MM.1S (cell line): Measurements from ENCODE around the gene TARBP1.
A peak's percentile ranks its signal among the peaks of the same experiment; 100 is the strongest.

Source experiments
- DNase-seq: peaks from one replicate; pipeline ENCODE4 v3.0.0-alpha.2; 2015
- H2AFZ ChIP-seq: fragments of 300-600 bp; sonication (generic); 2 replicates; pipeline ENCODE4 v1.6.0; 2016; ENCODE audit warnings: antibody characterized with exemption, low read length
- H3F3A ChIP-seq: fragments of 300-600 bp; sonication (generic); 2 replicates; pipeline ENCODE4 v1.6.1; 2016; ENCODE audit warnings: mild to moderate bottlenecking, antibody characterized with exemption, low read length, moderate library complexity, mixed read lengths; ENCODE audit not compliant: insufficient read depth
- H3K27ac ChIP-seq: fragments of 300-600 bp; sonication (generic); 2 replicates; pipeline ENCODE4 v1.5.1; 2016; ENCODE audit warnings: mild to moderate bottlenecking, low read length
- H3K27me3 ChIP-seq: fragments of 300-600 bp; sonication (generic); replicated peaks from 2 replicates; pipeline ENCODE4 v1.6.0; 2016; ENCODE audit warnings: low read length; ENCODE audit not compliant: insufficient read depth
- H3K36me3 ChIP-seq: fragments of 300-600 bp; sonication (generic); replicated peaks from 2 replicates; pipeline ENCODE4 v1.6.1; 2016; ENCODE audit warnings: mild to moderate bottlenecking, low read length, mixed read lengths; ENCODE audit not compliant: insufficient read depth
- H3K4me1 ChIP-seq: fragments of 300-600 bp; sonication (generic); 2 replicates; pipeline ENCODE4 v1.6.1; 2016; ENCODE audit warnings: low read length, mixed read lengths
- H3K4me2 ChIP-seq: fragments of 300-600 bp; sonication (generic); 2 replicates; pipeline ENCODE4 v1.6.0; 2016; ENCODE audit warnings: low read depth, low read length
- H3K4me3 ChIP-seq: fragments of 300-600 bp; sonication (generic); 2 replicates; pipeline ENCODE4 v1.5.1; 2016; ENCODE audit warnings: low read length, mixed read lengths
- H3K79me2 ChIP-seq: fragments of 300-600 bp; sonication (generic); 2 replicates; pipeline ENCODE4 v1.6.1; 2016; ENCODE audit warnings: mixed run types, low read length, mixed read lengths
- H3K9ac ChIP-seq: fragments of 300-600 bp; sonication (generic); 2 replicates; pipeline ENCODE4 v1.6.1; 2016; ENCODE audit warnings: low read length, mixed read lengths
- H3K9me2 ChIP-seq: fragments of 300-600 bp; sonication (generic); replicated peaks from 2 replicates; pipeline ENCODE4 v1.6.1; 2016; ENCODE audit warnings: mild to moderate bottlenecking, low read length, mixed read lengths; ENCODE audit not compliant: insufficient read depth
- H3K9me3 ChIP-seq: fragments of 300-600 bp; sonication (generic); replicated peaks from 2 replicates; pipeline ENCODE4 v1.6.1; 2016; ENCODE audit warnings: mild to moderate bottlenecking, low read length, mixed read lengths; ENCODE audit not compliant: insufficient read depth
- H4K20me1 ChIP-seq: fragments of 300-600 bp; sonication (generic); 2 replicates; pipeline ENCODE4 v1.6.1; 2016; ENCODE audit warnings: mild to moderate bottlenecking, low read length, moderate library complexity, mixed read lengths; ENCODE audit not compliant: insufficient read depth
- CTCF ChIP-seq: fragments of 300-600 bp; sonication (generic); IDR thresholded peaks from 2 replicates; pipeline ENCODE4 v1.5.1; 2016; ENCODE audit warnings: antibody characterized with exemption, low read length, mixed read lengths
- EZH2 ChIP-seq: fragments of 300-600 bp; sonication (generic); optimal IDR thresholded peaks from 2 replicates; pipeline ENCODE3; 2017; ENCODE audit warnings: low read depth, mild to moderate bottlenecking, antibody characterized with exemption, low read length, mixed read lengths
- EZH2phosphoT487 ChIP-seq: fragments of 300-600 bp; sonication (generic); IDR thresholded peaks from 2 replicates; pipeline ENCODE4 v1.6.1; 2018; ENCODE audit warnings: antibody characterized with exemption, low read length

Gene TARBP1

GRCh38 chr1:234481771-234482170, 2.8 kb upstream of the TARBP1 start:
- no peak overlapping the region for H3K27ac ChIP-seq
- 0 out of 2 replicates have a peak, but pooled peaks cover 4% of the 10 kb centered on the region for H3K79me2 ChIP-seq
- no peak overlapping the region for H3K4me3 ChIP-seq
- H3K4me1 ChIP-seq, result peaks cover 5% of the 10 kb centered on the region
- H4K20me1 ChIP-seq, result no peaks in the 10 kb centered on the region
- 0 out of 2 replicates have a peak, but pooled peaks cover 13% of the 10 kb centered on the region for H3K27me3 ChIP-seq
- DNase-seq, result no peak
- H3F3A ChIP-seq, result 0 out of 2 replicates have a peak, but pooled peaks cover 4% of the 10 kb centered on the region
- no peak overlapping the region for H3K4me2 ChIP-seq
- no peak overlapping the region for H2AFZ ChIP-seq
- H3K9ac ChIP-seq, result no peak overlapping the region
- no peaks in the 10 kb centered on the region for H3K36me3 ChIP-seq
- TF ChIP-seq EZH2phosphoT487 (no peak), CTCF (no peak), EZH2 (no peak)
- no peaks in the 10 kb centered on the region for H3K9me2 ChIP-seq
- H3K9me3 ChIP-seq, result no peaks in the 10 kb centered on the region

GRCh38 chr1:234479866-234480265, 887 bp upstream of the TARBP1 start:
- H3K9me2 ChIP-seq, result no peaks in the 10 kb centered on the region
- H3K9ac ChIP-seq, result no peak overlapping the region
- H3K79me2 ChIP-seq, result 0 out of 2 replicates have a peak, but pooled peaks cover 4% of the 10 kb centered on the region
- 0 out of 2 replicates have a peak, but pooled peaks cover 4% of the 10 kb centered on the region for H3F3A ChIP-seq
- H3K9me3 ChIP-seq, result no peaks in the 10 kb centered on the region
- H3K4me2 ChIP-seq, result no peak overlapping the region
- H3K36me3 ChIP-seq, result no peaks in the 10 kb centered on the region
- H2AFZ ChIP-seq, result no peak overlapping the region
- TF ChIP-seq EZH2 (no peak), EZH2phosphoT487 (no peak)
- H4K20me1 ChIP-seq, result no peaks in the 10 kb centered on the region
- H3K27ac ChIP-seq, result no peak overlapping the region
- H3K4me1 ChIP-seq, result peaks cover 5% of the 10 kb centered on the region
- no peak overlapping the region for H3K4me3 ChIP-seq
- no peak for DNase-seq
- 0 out of 2 replicates have a peak, but pooled peaks cover 13% of the 10 kb centered on the region for H3K27me3 ChIP-seq

DNA sequence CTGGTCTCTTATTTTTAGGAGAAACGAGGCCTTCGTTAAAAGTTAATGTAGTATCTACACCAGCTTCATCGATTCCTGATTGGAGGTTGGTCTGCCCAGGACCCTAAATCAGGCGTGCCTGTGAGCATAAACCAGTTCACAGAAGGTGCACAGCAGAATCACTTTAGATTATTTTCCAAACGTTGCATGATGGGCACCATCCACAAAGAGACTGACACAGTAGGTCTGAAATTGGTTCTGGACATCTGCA, 256 bp upstream of the TARBP1 start:
- H3K27me3 ChIP-seq, result 0 out of 2 replicates have a peak, but pooled peaks cover 13% of the 10 kb centered on the region
- TF ChIP-seq CTCF (no peak), EZH2phosphoT487 (no peak), EZH2 (no peak)
- H3K9me2 ChIP-seq, result no peaks in the 10 kb centered on the region
- no peaks in the 10 kb centered on the region for H3K9me3 ChIP-seq
- no peak for DNase-seq
- peak overlapping the region; percentile 81 for H3K4me3 ChIP-seq
- H4K20me1 ChIP-seq, result no peaks in the 10 kb centered on the region
- no peak overlapping the region for H3K27ac ChIP-seq
- peak overlapping the region; percentile 79; the same call in 1 of the 2 replicates for H3K9ac ChIP-seq
- H2AFZ ChIP-seq, result peak overlapping the region; percentile 59
- H3K4me1 ChIP-seq, result peaks cover 5% of the 10 kb centered on the region
- H3F3A ChIP-seq, result 0 out of 2 replicates have a peak, but pooled peaks cover 4% of the 10 kb centered on the region
- no peaks in the 10 kb centered on the region for H3K36me3 ChIP-seq
- peak overlapping the region; percentile 60 for H3K4me2 ChIP-seq
- 0 out of 2 replicates have a peak, but pooled peaks cover 4% of the 10 kb centered on the region for H3K79me2 ChIP-seq

GRCh38 chr1:234478152-234478480, 863 bp downstream of the TARBP1 start:
- peaks cover 5% of the 10 kb centered on the region for H3K4me1 ChIP-seq
- no peaks in the 10 kb centered on the region for H3K36me3 ChIP-seq
- 0 out of 2 replicates have a peak, but pooled peaks cover 4% of the 10 kb centered on the region for H3F3A ChIP-seq
- H2AFZ ChIP-seq, result peak overlapping the region; percentile 88
- H4K20me1 ChIP-seq, result no peaks in the 10 kb centered on the region
- H3K27ac ChIP-seq, result peak overlapping the region; percentile 23; the same call in 1 of the 2 replicates
- 0 out of 2 replicates have a peak, but pooled peaks cover 4% of the 10 kb centered on the region for H3K79me2 ChIP-seq
- no peaks in the 10 kb centered on the region for H3K9me3 ChIP-seq
- peak; percentile 87 for DNase-seq
- H3K9me2 ChIP-seq, result no peaks in the 10 kb centered on the region
- H3K4me2 ChIP-seq, result peak overlapping the region; percentile 99
- TF ChIP-seq EZH2phosphoT487, result no peak
- H3K4me3 ChIP-seq, result peak overlapping the region; percentile 86
- H3K27me3 ChIP-seq, result 0 out of 2 replicates have a peak, but pooled peaks cover 13% of the 10 kb centered on the region
- H3K9ac ChIP-seq, result peak overlapping the region; percentile 66
